DMS 273 treated with DMSO at 0.1 percent for 48 hours (cell line): Measurements from ENCODE around the gene GRIN2A.

Experiments
- DNase-seq: peaks from one replicate; lab custom pipeline; 2025; lab: John Stamatoyannopoulos, UW

GRIN2A gene

GRCh38 chr16:10031473-10031872 is 150.8 kb downstream of the GRIN2A start:
- no peak for DNase-seq

- DNase-seq: no peak
Measured at GRCh38 chr16:10028644-10029043, 153.6 kb downstream of the GRIN2A start.

GRCh38 chr16:10027553-10027952 is 154.7 kb downstream of the GRIN2A start:
- no peak for DNase-seq

- DNase-seq: no peak
Measured at GRCh38 chr16:10026593-10026992, 155.6 kb downstream of the GRIN2A start.

GRCh38 chr16:10022098-10022497 is 160.1 kb downstream of the GRIN2A start:
- DNase-seq: no peak

- no peak for DNase-seq
Measured at GRCh38 chr16:10020866-10021265, 161.4 kb downstream of the GRIN2A start.

- no peak for DNase-seq
Measured at GRCh38 chr16:10016752-10017151, 165.5 kb downstream of the GRIN2A start.

- DNase-seq: no peak
Measured at GRCh38 chr16:10015397-10015796, 166.8 kb downstream of the GRIN2A start.

GRCh38 chr16:10013774-10014173 is 168.5 kb downstream of the GRIN2A start:
- DNase-seq: no peak

- no peak for DNase-seq
Measured at GRCh38 chr16:10013364-10013763, 168.9 kb downstream of the GRIN2A start.

GRCh38 chr16:10009684-10010083 is 172.5 kb downstream of the GRIN2A start:
- DNase-seq: no peak

GRCh38 chr16:10003486-10003885 is 178.7 kb downstream of the GRIN2A start:
- no peak for DNase-seq

GRCh38 chr16:10001258-10001775 is 180.9 kb downstream of the GRIN2A start:
- DNase-seq: no peak

GRCh38 chr16:9996221-9996620 is 186.0 kb downstream of the GRIN2A start:
- DNase-seq: no peak

- DNase-seq: no peak
Measured at GRCh38 chr16:9992441-9992840, 189.8 kb downstream of the GRIN2A start.

GRCh38 chr16:9980981-9981380 is 201.2 kb downstream of the GRIN2A start:
- DNase-seq: no peak

GRCh38 chr16:9978160-9978725 is 204.0 kb downstream of the GRIN2A start:
- DNase-seq: no peak

- DNase-seq: no peak
Measured at GRCh38 chr16:9977333-9977897, 204.8 kb downstream of the GRIN2A start.

GRCh38 chr16:9976601-9977000 is 205.6 kb downstream of the GRIN2A start:
- DNase-seq: no peak

GRCh38 chr16:9971907-9972306 is 210.3 kb downstream of the GRIN2A start:
- DNase-seq: no peak

- DNase-seq: no peak
Measured at GRCh38 chr16:9970796-9971195, 211.4 kb downstream of the GRIN2A start.

GRCh38 chr16:9970244-9970643 is 212.0 kb downstream of the GRIN2A start:
- DNase-seq: no peak

- no peak for DNase-seq
Measured at GRCh38 chr16:9969580-9969979, 212.6 kb downstream of the GRIN2A start.

- no peak for DNase-seq
Measured at GRCh38 chr16:9966569-9967157, 215.6 kb downstream of the GRIN2A start.
